GM13977 (cell line): ENCODE measurements around the gene AUH.

Source experiments
- DNase-seq: peaks from one replicate; pipeline ENCODE4 v3.0.0; 2012; ENCODE audit warnings: low spot score
- CTCF ChIP-seq: IDR thresholded peaks from 2 replicates; pipeline ENCODE4 v1.5.1; 2012; ENCODE audit warnings: mild to moderate bottlenecking, control low read depth; ENCODE audit not compliant: insufficient read depth; ENCODE audit errors: extremely low read depth, missing control alignments
- in situ Hi-C: fragments of 300-500 bp; cut with MboI; formaldehyde crosslinking; loops from one replicate; pipeline ENCODE4 v1.12.0; 2022; ENCODE audit warnings: low sequenced_read_pairs, low pct_unique_long_range_greater_than_20kb, mixed read lengths, inconsistent platforms; ENCODE audit not compliant: unreplicated experiment

AUH gene

DNA sequence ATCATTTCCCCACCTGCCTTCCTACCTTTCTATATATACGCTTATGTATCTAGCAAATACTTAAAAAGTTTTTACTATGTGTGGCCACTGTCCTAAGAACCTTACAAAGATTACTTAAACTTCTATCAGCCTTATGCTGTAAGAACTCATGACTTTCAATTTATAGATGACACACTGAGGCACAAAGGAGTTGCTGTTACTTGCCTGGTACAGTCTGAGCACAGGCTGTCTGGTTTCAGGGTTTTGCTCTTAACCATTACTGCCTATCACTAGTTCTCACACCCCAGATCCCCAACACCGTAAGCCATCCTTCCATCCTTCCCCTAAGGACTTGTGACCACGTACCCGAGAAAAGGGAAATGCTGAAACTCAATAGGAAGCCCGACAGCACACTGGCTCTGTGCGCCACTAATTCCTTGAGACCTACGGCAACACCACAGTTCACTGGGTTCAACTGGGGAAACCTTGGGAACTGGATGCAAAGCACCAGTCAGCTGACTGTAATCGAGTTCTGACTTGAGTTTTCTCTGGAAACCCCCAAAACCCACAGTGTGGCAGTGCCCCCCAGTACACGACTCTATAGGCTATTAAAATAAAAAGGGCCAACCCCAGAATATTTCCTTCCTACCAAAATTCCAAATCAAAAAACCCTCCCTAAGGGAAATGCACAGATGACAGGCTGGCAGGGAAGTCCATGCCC, 56.0 kb downstream of the AUH start:
- no peak for TF ChIP-seq CTCF
- no peak for DNase-seq
- in situ Hi-C loops = no loop called here

- in situ Hi-C loops = no loop called here
- no peak for TF ChIP-seq CTCF
- no peak for DNase-seq
Measured at GRCh38 chr9:91303741-91304415, 57.8 kb downstream of the AUH start.

- DNase-seq = no peak
- in situ Hi-C loops = no loop called here
- TF ChIP-seq CTCF = no peak
Measured at GRCh38 chr9:91302831-91303230, 58.9 kb downstream of the AUH start.

GRCh38 chr9:91301161-91301560, 60.6 kb downstream of the AUH start:
- TF ChIP-seq CTCF = no peak
- in situ Hi-C loops = no loop called here

DNA sequence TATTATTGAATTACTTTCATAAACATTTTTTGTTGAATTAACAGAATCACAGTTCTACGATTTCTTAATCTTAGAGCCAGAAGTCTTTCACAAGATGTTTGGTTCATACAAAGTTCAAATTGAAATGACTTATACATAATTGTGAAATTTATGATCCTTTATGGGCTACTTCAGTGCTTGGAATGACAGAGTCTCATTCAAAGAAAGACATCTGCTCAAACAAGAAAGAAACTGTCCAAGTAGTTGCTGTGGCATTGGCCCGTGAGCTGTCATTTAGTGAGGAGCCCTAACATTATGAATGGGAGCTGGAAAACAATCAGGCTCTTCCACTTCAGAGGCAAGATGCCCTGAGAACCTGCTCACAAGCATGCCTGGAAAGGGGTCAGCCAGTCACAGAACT, 63.4 kb downstream of the AUH start:
- no peak for DNase-seq
- in situ Hi-C loops = no loop called here
- no peak for TF ChIP-seq CTCF

More at GRCh38 chr9:91301161-91301560, 60.6 kb downstream of the AUH start:
- no peak for DNase-seq

- in situ Hi-C loops = no loop called here
- TF ChIP-seq CTCF = no peak
- no peak for DNase-seq
Measured at GRCh38 chr9:91297306-91297705, 64.4 kb downstream of the AUH start.
